Skeletal muscle cell (primary cell): ENCODE data around the gene SFN.
A peak's percentile ranks its signal among the peaks of the same experiment; 100 is the strongest.

ENCODE experiments used
- DNase-seq: peaks from one replicate; pipeline ENCODE4 v3.0.0-alpha.2; 2010; ENCODE audit warnings: low read depth
- H3K4me3 ChIP-seq: 2 replicates; pipeline ENCODE4 v1.5.1; 2011; ENCODE audit warnings: low read depth, mild to moderate bottlenecking, control low read depth, low read length, moderate library complexity

Gene SFN

DNA sequence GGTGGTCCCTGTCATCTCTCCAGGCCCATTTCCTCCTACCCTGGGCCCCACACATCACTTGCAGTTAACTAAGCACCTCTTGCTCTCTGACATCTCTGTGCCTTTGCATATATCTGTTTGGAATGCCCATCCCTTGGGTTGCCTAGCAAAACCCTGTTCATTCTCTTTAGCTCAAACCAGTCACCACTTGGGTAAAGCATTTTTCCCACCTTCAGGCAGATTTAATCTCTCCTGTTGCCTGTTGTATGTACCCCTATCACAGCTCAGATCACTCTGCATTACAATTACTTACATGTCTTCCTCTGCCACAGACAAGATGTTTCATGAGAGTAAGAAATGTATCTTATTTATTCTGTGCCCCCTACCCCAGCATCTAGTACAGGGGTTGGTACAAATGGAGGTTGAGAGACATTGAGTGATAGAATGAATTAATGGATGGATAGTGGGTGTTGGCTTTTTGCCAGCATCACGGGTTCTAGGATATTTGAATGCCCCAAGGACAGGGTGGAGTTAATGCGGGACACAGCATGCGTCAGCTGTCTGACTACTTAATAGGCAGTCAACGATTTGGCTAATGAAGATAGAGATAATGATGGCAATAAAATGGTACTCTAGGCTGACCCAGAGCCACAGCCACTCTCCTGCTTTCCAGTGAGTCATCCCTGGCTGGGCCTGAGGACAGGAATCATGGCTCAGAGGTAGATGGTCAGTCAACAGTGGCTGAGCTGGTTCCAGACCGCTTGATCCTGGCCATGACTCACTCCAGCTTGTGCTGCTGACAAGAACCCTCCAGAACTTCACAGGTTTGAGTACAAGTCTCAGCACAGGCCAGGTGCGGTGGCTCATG, 44.3 kb downstream of the SFN start:
- peak; percentile 43 for DNase-seq
- no peak overlapping the region for H3K4me3 ChIP-seq

GRCh38 chr1:26909951-26910342, 47.0 kb downstream of the SFN start:
- DNase-seq, result no peak
- H3K4me3 ChIP-seq, result no peak overlapping the region

DNA sequence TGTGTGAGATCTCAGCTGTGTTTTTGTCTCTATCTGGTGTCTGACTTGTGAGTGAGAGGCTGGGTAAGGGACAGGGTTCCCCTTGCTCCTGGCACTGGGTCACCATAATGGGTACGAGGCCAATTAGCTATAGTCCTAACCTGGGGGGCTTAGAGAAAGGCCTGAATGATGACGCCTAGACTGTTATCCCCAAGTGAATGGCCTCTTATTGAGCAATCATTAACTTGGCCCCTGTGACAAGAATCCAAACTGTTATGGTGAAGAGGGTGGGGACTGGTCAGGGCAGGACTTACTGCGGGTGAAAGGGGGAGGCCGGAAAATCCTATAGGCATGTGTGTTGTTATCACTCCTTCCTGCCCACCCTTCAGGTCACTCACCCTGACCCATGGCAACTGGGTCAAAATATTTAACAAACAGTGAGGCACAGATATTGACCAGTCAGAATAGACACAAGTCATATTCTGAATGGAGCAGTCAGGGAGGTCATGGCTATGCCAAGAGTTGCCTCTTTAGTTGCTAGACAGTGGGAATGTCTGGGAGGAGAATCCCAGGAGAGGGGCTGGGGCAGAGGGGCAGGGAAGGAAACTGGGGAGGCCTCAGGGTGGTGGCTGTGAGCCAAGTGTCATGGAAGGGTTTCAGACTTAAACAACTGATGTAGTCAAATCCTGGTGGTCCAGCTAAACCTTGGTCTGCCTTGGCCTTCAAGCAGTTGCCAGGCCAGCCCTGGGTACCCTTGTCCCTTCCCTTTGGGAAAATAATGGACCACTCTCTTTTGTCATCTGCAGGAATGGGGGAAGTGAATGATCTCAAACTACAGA, 47.6 kb downstream of the SFN start:
- no peak overlapping the region for H3K4me3 ChIP-seq
- DNase-seq, result no peak

- H3K4me3 ChIP-seq, result no peak overlapping the region
- no peak for DNase-seq
Observed at GRCh38 chr1:26911399-26912146, 48.6 kb downstream of the SFN start.

- no peak overlapping the region for H3K4me3 ChIP-seq
- no peak for DNase-seq
Observed at GRCh38 chr1:26912147-26912490, 49.2 kb downstream of the SFN start.

GRCh38 chr1:26913389-26913753, 50.4 kb downstream of the SFN start:
- DNase-seq, result no peak
- no peak overlapping the region for H3K4me3 ChIP-seq
